Endothelial cell of umbilical vein (primary cell): ENCODE results near the gene BCAR3. TPM values are rescaled to one million over a fixed set of nuclear protein-coding genes. Genes with fewer than 3 reads are reported as not detected.
A peak's percentile ranks its signal among the peaks of the same experiment; 100 is the strongest.

ENCODE experiments used
- BruUV-seq: library from RNA; stranded (reverse); fragments of 400-500 nt; replicated peaks from 2 replicates; lab custom pipeline; 2021; lab: Mats Ljungman, UMichigan
- CTCF ChIA-PET: fragments of 300-600, 350-600 bp; sonication (Branson Sonifier 250); formaldehyde crosslinking; loops from one replicate; lab custom pipeline; 2021; ENCODE audit warnings: antibody characterized with exemption, inconsistent platforms; lab: Charles Lee
- POLR2A ChIA-PET: fragments of 300-600, 350-600 bp; sonication (Branson Sonifier 250); formaldehyde crosslinking; loops from one replicate; lab custom pipeline; 2021; ENCODE audit warnings: antibody characterized with exemption, inconsistent platforms; lab: Charles Lee
- DNase-seq: peaks from one replicate; pipeline ENCODE4 v3.0.0-alpha.2; 2011; ENCODE audit warnings: low read depth, low spot score
- FAIRE-seq: peaks from 2 replicates; lab custom pipeline; 2011; peaks lifted over from hg19 to GRCh38; lab: Jason Lieb, UNC
- H2AFZ ChIP-seq: 2 replicates; pipeline ENCODE4 v1.6.0; 2012; ENCODE audit warnings: low read depth, low read length, control low read depth, inconsistent platforms
- H3K27ac ChIP-seq: 2 replicates; pipeline ENCODE4 v1.5.1; 2011; ENCODE audit warnings: low read depth, mild to moderate bottlenecking, control low read depth, low read length, moderate library complexity; ENCODE audit not compliant: insufficient read depth
- H3K27me3 ChIP-seq, 2 experiments: 2 replicates each; pipeline versions ENCODE4 v1.6.0 to v1.6.1; 2011; ENCODE audit warnings: low read length in 2 of 2, mixed read lengths in 1 of 2; ENCODE audit not compliant: control insufficient read depth in 2 of 2, insufficient read depth in 2 of 2
- H3K36me3 ChIP-seq, 2 experiments: 2 replicates in 1 of 2; 3 replicates in 1 of 2; pipeline ENCODE4 v1.5.1; 2011; ENCODE audit warnings: low read length in 2 of 2, mild to moderate bottlenecking in 1 of 2, moderate library complexity in 1 of 2; ENCODE audit not compliant: control insufficient read depth in 2 of 2, insufficient read depth in 2 of 2; ENCODE audit errors: extremely low read depth in 1 of 2
- H3K4me1 ChIP-seq: 3 replicates; pipeline ENCODE4 v1.5.1; 2011; ENCODE audit warnings: mild to moderate bottlenecking, low read length; ENCODE audit not compliant: control insufficient read depth, insufficient read depth; ENCODE audit errors: extremely low read depth
- H3K4me2 ChIP-seq: 2 replicates; pipeline ENCODE4 v1.6.1; 2011; ENCODE audit warnings: low read length, control low read depth, mixed read lengths; ENCODE audit not compliant: insufficient read depth
- H3K4me3 ChIP-seq, 3 experiments: fragments of 200-600 bp in 1 of 3; sonication (generic), shearing (Covaris generic) in 1 of 3; replicated peaks in 1 of 3; 2 replicates each; pipeline ENCODE4 v1.5.1; 2011 to 2016; ENCODE audit warnings: control low read depth in 3 of 3, low read length in 3 of 3, mild to moderate bottlenecking in 2 of 3, inconsistent platforms in 1 of 3, low read depth in 1 of 3, moderate library complexity in 1 of 3; ENCODE audit not compliant: insufficient read depth in 1 of 3
- H3K79me2 ChIP-seq: 2 replicates; pipeline ENCODE4 v1.6.0; 2012; ENCODE audit warnings: low read length, inconsistent platforms; ENCODE audit not compliant: control insufficient read depth, insufficient read depth
- H3K9ac ChIP-seq: replicated peaks from 2 replicates; pipeline ENCODE3; 2011; ENCODE audit warnings: low read length, control low read depth; ENCODE audit not compliant: insufficient read depth; ENCODE audit errors: extremely low read depth
- H3K9me1 ChIP-seq: replicated peaks from 3 replicates; pipeline ENCODE4 v1.6.0; 2011; ENCODE audit warnings: mild to moderate bottlenecking, low read length; ENCODE audit not compliant: control insufficient read depth, insufficient read depth; ENCODE audit errors: extremely low read depth
- H3K9me3 ChIP-seq: replicated peaks from 2 replicates; pipeline ENCODE4 v1.5.1; 2012; ENCODE audit warnings: low read length, inconsistent platforms; ENCODE audit not compliant: control insufficient read depth, insufficient read depth
- H4K20me1 ChIP-seq: replicated peaks from 2 replicates; pipeline ENCODE3; 2011; ENCODE audit warnings: mild to moderate bottlenecking, low read length; ENCODE audit not compliant: control insufficient read depth, insufficient read depth; ENCODE audit errors: extremely low read depth
- CTCF ChIP-seq, 2 donors: IDR thresholded peaks; 1 replicate in 1 of 2; 2 replicates in 1 of 2; pipeline ENCODE4 v1.5.1; 2011; ENCODE audit warnings: low read length in 2 of 2, mild to moderate bottlenecking in 2 of 2, moderate library complexity in 2 of 2, control low read depth in 1 of 2, inconsistent platforms in 1 of 2, low read depth in 1 of 2; ENCODE audit not compliant: insufficient read depth in 1 of 2; ENCODE audit errors: extremely low read depth in 1 of 2
- EZH2 ChIP-seq: IDR thresholded peaks from 2 replicates; pipeline ENCODE4 v1.6.1; 2012; ENCODE audit warnings: borderline replicate concordance, low read depth, mild to moderate bottlenecking, moderate library complexity, low read length, inconsistent platforms; ENCODE audit not compliant: severe bottlenecking
- FOS ChIP-seq: IDR thresholded peaks from 2 replicates; pipeline ENCODE4 v1.6.1; 2011; ENCODE audit warnings: mild to moderate bottlenecking, low read length, moderate library complexity, borderline replicate concordance; ENCODE audit not compliant: insufficient read depth
- GATA2 ChIP-seq: IDR thresholded peaks from 2 replicates; pipeline ENCODE4 v1.7.0; 2011; ENCODE audit warnings: low read depth, mild to moderate bottlenecking, moderate library complexity, mixed read lengths, low read length; ENCODE audit not compliant: insufficient read length, insufficient read depth
- JUN ChIP-seq: IDR thresholded peaks from 2 replicates; pipeline ENCODE4 v1.6.1; 2011; ENCODE audit warnings: borderline replicate concordance, low read depth; ENCODE audit not compliant: insufficient read length, insufficient read depth
- MAX ChIP-seq: IDR thresholded peaks from 2 replicates; pipeline ENCODE4 v1.6.1; 2011; ENCODE audit not compliant: insufficient read depth, insufficient read length
- MYC ChIP-seq: IDR thresholded peaks from one replicate; pipeline ENCODE4 v1.6.1; 2011; ENCODE audit warnings: mild to moderate bottlenecking, low read depth, low read length
- POLR2A ChIP-seq: IDR thresholded peaks from 2 replicates; pipeline ENCODE4 v1.6.1; 2012; ENCODE audit warnings: low read depth, mild to moderate bottlenecking, control low read depth, low read length
- POLR2AphosphoS5 ChIP-seq: IDR thresholded peaks from 2 replicates; pipeline ENCODE4 v1.6.1; 2012; ENCODE audit warnings: low read depth, mild to moderate bottlenecking, control low read depth, low read length, moderate library complexity; ENCODE audit not compliant: insufficient read depth
- dilution Hi-C: fragments of 300-500 bp; cut with MboI; formaldehyde crosslinking; loops from one replicate; pipeline ENCODE4 v1.15.0; 2019; ENCODE audit warnings: low sequenced_read_pairs; ENCODE audit not compliant: extremely low pct_ligation_motif_present
- intact Hi-C: fragments of 100-400 bp; cut with micrococcal nuclease; formaldehyde crosslinking; loops from one replicate; pipeline ENCODE4 v1.10.0; 2022
- polyA plus RNA-seq, 4 experiments: library from polyadenylated mRNA; depleted of rRNA in 3 of 4; stranded (reverse) in 3 of 4; unstranded in 1 of 4; fragments of >200 nt; gene quantifications; 2 replicates each; pipeline versions ENCODE4 v1.2.1 to v1.2.3, GENCODE V29; 2011 to 2012; ENCODE audit warnings: missing spikeins in 1 of 4
- total RNA-seq: library from RNA; stranded (reverse); gene quantifications from 2 replicates; pipeline ENCODE4 v1.2.3, GENCODE V29; 2021

BCAR3 gene
- total and polyA plus RNA-seq, 2 donors (not counting 3 experiments of a cell fraction or from before 2014, with no cell fraction given): 17.5 to 32.9 TPM

DNA sequence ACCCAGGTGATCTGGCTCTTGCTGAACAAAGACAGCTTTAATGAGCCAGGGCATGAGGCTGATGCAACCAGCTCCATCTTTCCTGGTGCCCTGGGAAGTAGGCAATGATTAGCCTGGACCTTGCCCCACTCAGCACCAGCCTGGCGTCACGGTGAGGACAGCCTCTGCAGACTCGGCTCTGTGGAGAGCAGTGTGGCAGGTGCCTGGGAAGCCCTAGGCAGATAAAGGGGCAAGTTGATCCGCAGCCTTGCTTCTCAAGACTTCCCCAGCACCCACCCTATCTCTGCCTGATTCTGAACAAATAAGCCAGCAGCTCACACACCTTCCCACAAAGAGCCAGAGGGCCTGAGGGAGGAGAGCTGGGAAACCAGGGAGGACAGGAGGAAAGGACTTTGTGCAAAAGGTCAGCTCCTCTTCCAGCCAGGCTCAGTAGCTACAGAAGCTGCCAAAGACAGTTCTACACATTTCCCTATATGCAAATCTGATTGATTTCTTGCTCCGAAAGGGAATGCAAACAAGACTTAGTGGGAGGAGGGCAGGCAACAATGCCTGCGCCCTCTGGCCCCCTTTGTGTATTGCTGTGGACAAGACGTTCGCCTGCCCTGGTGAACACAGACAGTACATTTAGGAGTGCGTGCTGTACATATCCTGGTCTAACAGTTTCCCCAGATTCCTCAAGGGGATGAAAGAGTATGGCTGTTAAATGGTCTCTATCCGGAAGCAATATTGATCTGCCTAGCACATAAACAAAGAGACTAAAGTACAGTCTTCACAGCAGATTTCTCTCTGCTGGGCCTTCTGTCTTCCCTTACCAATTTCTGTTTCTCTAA, 63.8 kb downstream of the BCAR3 start:
- Histone ChIP-seq H3K4me1 (peaks cover 44% of the 10 kb centered on the region), H3K9ac (peak overlapping the region; percentile 26), H2AFZ (no peak overlapping the region), H3K27ac (peak overlapping the region; percentile 72), H3K36me3 (no peaks in the 10 kb centered on the region), H3K4me2 (no peak overlapping the region), H3K4me3 (no peak overlapping the region), H3K9me1 (no peaks in the 10 kb centered on the region), H3K79me2 (peaks cover 97% of the 10 kb centered on the region), H4K20me1 (no peaks in the 10 kb centered on the region), H3K9me3 (no peaks in the 10 kb centered on the region), H3K27me3 (no peaks in the 10 kb centered on the region)
- intact Hi-C loops (loop anchor here (1.0 kb wide), 1 partner anchor 7 kb away; no protein-coding TSS in a partner anchor), dilution Hi-C loops (no loop called here)
- FAIRE-seq (no peak), DNase-seq (no peak)
- no TSS peak for BruUV-seq
- ChIA-PET POLR2A (no interaction called here), CTCF (interaction anchor here (1.0 to 4.4 kb wide), 10 partner anchors 8 to 228 kb away, joined by 3 to 20 read pairs (median 7); no protein-coding TSS in a partner anchor)
- TF ChIP-seq EZH2 (no peak), JUN (no peak), GATA2 (no peak), FOS (no peak), MYC (no peak), POLR2AphosphoS5 (no peak), MAX (no peak), CTCF (IDR thresholded peaks at IDR 0.05; ENCODE audit: extremely low read depth in 1 of 2, insufficient read depth in 1 of 2, low read depth in 1 of 2, low read length in 2 of 2) (no peak), POLR2A (no peak)
